Measurements from ENCODE around the gene FOXJ2.
A peak's percentile ranks its signal among the peaks of the same experiment; 100 is the strongest.

Gene FOXJ2

GRCh38 chr12:8038659-8039114 is 6.2 kb downstream of the FOXJ2 start:
- Histone ChIP-seq H3K9me3 (ENCODE audit: control insufficient read depth, low read length) (no peaks in the 10 kb centered on the region), H3K36me3 (ENCODE audit: control insufficient read depth, insufficient read depth, low read length) (peaks cover 31% of the 10 kb centered on the region), H3K27ac (ENCODE audit: insufficient read depth, low read length, poor library complexity, severe bottlenecking) (no peak overlapping the region), H3K4me1 (ENCODE audit: control insufficient read depth, insufficient read depth, low read length, poor library complexity, severe bottlenecking) (peaks cover 45% of the 10 kb centered on the region), H3K4me3 (ENCODE audit: insufficient read depth, low read depth, low read length, poor library complexity, severe bottlenecking) (peak overlapping the region; percentile 36), H3K27me3 (replicated peaks; ENCODE audit: control insufficient read depth, insufficient read depth, low read length, poor library complexity, severe bottlenecking) (no peaks in the 10 kb centered on the region)
- DNase-seq = peak in 1 of 3 donors; percentile 9

- Histone ChIP-seq H3K36me3 (ENCODE audit: control insufficient read depth, insufficient read depth, low read length) (peaks cover 46% of the 10 kb centered on the region), H3K4me1 (ENCODE audit: control insufficient read depth, insufficient read depth, low read length, poor library complexity, severe bottlenecking) (peaks cover 25% of the 10 kb centered on the region), H3K27ac (ENCODE audit: insufficient read depth, low read length, poor library complexity, severe bottlenecking) (no peak overlapping the region), H3K9me3 (ENCODE audit: control insufficient read depth, low read length) (no peaks in the 10 kb centered on the region), H3K4me3 (ENCODE audit: insufficient read depth, low read depth, low read length, poor library complexity, severe bottlenecking) (no peak overlapping the region), H3K27me3 (replicated peaks; ENCODE audit: control insufficient read depth, insufficient read depth, low read length, poor library complexity, severe bottlenecking) (no peaks in the 10 kb centered on the region)
- DNase-seq = no peak
Observed at GRCh38 chr12:8040791-8041190, 8.3 kb downstream of the FOXJ2 start.

- no peaks in the 10 kb centered on the region for H3K9me3 ChIP-seq (ENCODE audit: control insufficient read depth, low read length)
- peaks cover 81% of the 10 kb centered on the region for H3K36me3 ChIP-seq (ENCODE audit: control insufficient read depth, insufficient read depth, low read length)
- H3K27ac ChIP-seq (ENCODE audit: insufficient read depth, low read length, poor library complexity, severe bottlenecking) = no peak overlapping the region
- no peak overlapping the region for H3K4me3 ChIP-seq (ENCODE audit: insufficient read depth, low read depth, low read length, poor library complexity, severe bottlenecking)
- no peaks in the 10 kb centered on the region for H3K4me1 ChIP-seq (ENCODE audit: control insufficient read depth, insufficient read depth, low read length, poor library complexity, severe bottlenecking)
- no peaks in the 10 kb centered on the region for H3K27me3 ChIP-seq (replicated peaks; ENCODE audit: control insufficient read depth, insufficient read depth, low read length, poor library complexity, severe bottlenecking)
- peak; percentile 63 to 72 (median 63) for DNase-seq
Observed at GRCh38 chr12:8045952-8046944, 13.7 kb downstream of the FOXJ2 start.

DNA sequence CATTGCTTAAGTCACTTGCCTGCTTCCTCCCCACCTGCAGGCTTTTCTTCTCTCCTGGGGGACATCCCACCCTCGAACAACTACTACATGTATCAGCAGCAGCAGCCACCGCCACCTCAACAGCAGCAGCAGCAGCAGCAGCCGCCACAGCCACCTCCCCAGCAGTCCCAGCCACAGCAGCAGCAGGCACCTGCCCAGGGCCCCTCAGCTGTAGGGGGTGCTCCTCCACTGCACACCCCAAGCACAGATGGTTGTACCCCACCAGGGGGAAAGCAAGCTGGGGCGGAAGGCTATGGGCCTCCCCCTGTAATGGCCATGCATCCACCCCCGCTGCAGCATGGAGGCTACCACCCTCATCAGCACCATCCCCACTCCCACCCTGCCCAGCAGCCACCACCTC is 15.3 kb downstream of the FOXJ2 start:
- DNase-seq = no peak
- no peaks in the 10 kb centered on the region for H3K4me1 ChIP-seq (ENCODE audit: control insufficient read depth, insufficient read depth, low read length, poor library complexity, severe bottlenecking)
- H3K36me3 ChIP-seq (ENCODE audit: control insufficient read depth, insufficient read depth, low read length) = peaks cover 80% of the 10 kb centered on the region

DNA sequence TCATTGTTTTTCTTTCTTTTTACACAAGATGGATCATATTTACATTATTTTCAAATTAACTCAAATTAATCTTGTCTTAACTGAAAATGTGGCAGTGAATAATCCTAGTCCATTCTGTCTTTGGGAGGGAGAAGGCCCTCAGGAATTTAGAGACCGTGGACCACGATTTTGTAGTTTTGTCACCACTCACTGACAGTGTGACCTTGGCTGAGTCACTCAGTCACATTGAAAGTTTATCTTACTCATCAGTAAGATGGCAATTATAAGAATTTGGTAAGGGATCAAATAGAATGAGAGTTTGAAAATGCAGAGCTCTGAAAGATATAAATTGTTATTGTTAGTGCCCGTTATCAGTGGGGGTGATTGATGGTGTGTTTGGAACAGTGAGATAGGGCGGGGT is 16.4 kb downstream of the FOXJ2 start:
- DNase-seq = no peak
- no peak overlapping the region for H3K4me3 ChIP-seq (ENCODE audit: insufficient read depth, low read depth, low read length, poor library complexity, severe bottlenecking)
- no peaks in the 10 kb centered on the region for H3K9me3 ChIP-seq (ENCODE audit: control insufficient read depth, low read length)
- no peaks in the 10 kb centered on the region for H3K27me3 ChIP-seq (replicated peaks; ENCODE audit: control insufficient read depth, insufficient read depth, low read length, poor library complexity, severe bottlenecking)
- H3K4me1 ChIP-seq (ENCODE audit: control insufficient read depth, insufficient read depth, low read length, poor library complexity, severe bottlenecking) = no peaks in the 10 kb centered on the region
- peaks cover 83% of the 10 kb centered on the region for H3K36me3 ChIP-seq (ENCODE audit: control insufficient read depth, insufficient read depth, low read length)
- no peak overlapping the region for H3K27ac ChIP-seq (ENCODE audit: insufficient read depth, low read length, poor library complexity, severe bottlenecking)

More for the DNA sequence above, 15.3 kb downstream of the FOXJ2 start:
- H3K27me3 ChIP-seq (replicated peaks; ENCODE audit: control insufficient read depth, insufficient read depth, low read length, poor library complexity, severe bottlenecking) = no peaks in the 10 kb centered on the region
- H3K4me3 ChIP-seq (ENCODE audit: insufficient read depth, low read depth, low read length, poor library complexity, severe bottlenecking) = no peak overlapping the region
- no peak overlapping the region for H3K27ac ChIP-seq (ENCODE audit: insufficient read depth, low read length, poor library complexity, severe bottlenecking)
- H3K9me3 ChIP-seq (ENCODE audit: control insufficient read depth, low read length) = no peaks in the 10 kb centered on the region

DNA sequence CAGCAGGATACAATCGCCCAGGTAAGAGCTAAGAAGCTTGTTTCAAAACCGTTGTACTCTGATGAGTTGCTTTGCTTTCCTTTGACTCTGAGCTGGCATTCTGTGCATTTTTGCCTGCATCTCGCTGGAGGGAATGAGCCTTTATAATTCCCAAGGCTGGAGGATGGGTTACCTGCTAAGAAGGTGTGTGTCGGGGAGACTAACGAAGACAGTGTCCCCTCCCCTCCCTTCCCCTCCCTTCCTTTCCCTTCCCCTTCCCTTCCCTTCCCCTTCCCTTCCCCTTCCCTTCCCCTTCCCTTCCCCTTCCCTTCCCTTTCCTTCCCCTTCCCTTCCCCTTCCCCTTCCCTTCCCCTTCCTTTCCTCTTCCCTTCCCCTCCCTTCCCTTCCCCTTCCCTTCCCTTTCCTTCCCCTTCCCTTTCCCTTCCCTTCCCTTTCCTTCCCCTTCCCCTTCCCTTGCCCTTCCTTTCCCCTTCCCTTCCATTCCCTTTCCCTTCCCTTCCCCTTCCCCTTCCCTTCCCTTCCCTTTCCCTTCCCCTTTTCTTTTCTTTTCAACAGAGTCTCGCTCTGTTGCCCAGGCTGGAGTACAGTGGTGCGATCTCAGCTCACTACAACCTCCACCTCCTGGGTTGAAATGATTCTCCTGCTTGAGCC is 18.2 kb downstream of the FOXJ2 start:
- no peak for DNase-seq
- no peak overlapping the region for H3K4me3 ChIP-seq (ENCODE audit: insufficient read depth, low read depth, low read length, poor library complexity, severe bottlenecking)
- H3K9me3 ChIP-seq (ENCODE audit: control insufficient read depth, low read length) = no peaks in the 10 kb centered on the region
- H3K27ac ChIP-seq (ENCODE audit: insufficient read depth, low read length, poor library complexity, severe bottlenecking) = no peak overlapping the region
- peaks cover 81% of the 10 kb centered on the region for H3K36me3 ChIP-seq (ENCODE audit: control insufficient read depth, insufficient read depth, low read length)
- H3K27me3 ChIP-seq (replicated peaks; ENCODE audit: control insufficient read depth, insufficient read depth, low read length, poor library complexity, severe bottlenecking) = no peaks in the 10 kb centered on the region
- no peaks in the 10 kb centered on the region for H3K4me1 ChIP-seq (ENCODE audit: control insufficient read depth, insufficient read depth, low read length, poor library complexity, severe bottlenecking)

- Histone ChIP-seq H3K27ac (ENCODE audit: insufficient read depth, low read length, poor library complexity, severe bottlenecking) (no peak overlapping the region), H3K4me1 (ENCODE audit: control insufficient read depth, insufficient read depth, low read length, poor library complexity, severe bottlenecking) (no peaks in the 10 kb centered on the region), H3K27me3 (replicated peaks; ENCODE audit: control insufficient read depth, insufficient read depth, low read length, poor library complexity, severe bottlenecking) (no peaks in the 10 kb centered on the region), H3K4me3 (ENCODE audit: insufficient read depth, low read depth, low read length, poor library complexity, severe bottlenecking) (no peak overlapping the region), H3K9me3 (ENCODE audit: control insufficient read depth, low read length) (no peaks in the 10 kb centered on the region), H3K36me3 (ENCODE audit: control insufficient read depth, insufficient read depth, low read length) (peaks cover 64% of the 10 kb centered on the region)
- no peak for DNase-seq
Observed at GRCh38 chr12:8052679-8053078, 20.2 kb downstream of the FOXJ2 start.

DNA sequence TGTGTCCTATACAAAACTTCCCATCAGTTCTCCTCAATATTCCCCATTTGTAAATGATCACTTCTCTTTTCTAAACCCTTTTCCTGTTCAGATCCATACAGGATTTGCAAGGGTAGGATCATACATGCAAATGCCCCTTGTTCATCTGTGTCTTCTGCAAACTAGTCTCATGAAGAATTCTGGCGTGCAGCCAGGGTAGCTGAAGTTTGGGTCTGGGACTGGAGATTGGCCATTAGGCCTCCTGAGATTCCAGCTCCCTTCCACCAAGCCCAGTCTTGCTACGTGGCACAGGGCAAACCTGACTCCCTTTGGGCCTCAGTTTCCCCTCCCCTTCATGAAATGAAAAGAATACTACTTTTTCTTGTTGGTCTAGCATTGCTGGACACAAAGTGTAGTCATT is 22.3 kb downstream of the FOXJ2 start:
- no peaks in the 10 kb centered on the region for H3K9me3 ChIP-seq (ENCODE audit: control insufficient read depth, low read length)
- no peaks in the 10 kb centered on the region for H3K27me3 ChIP-seq (replicated peaks; ENCODE audit: control insufficient read depth, insufficient read depth, low read length, poor library complexity, severe bottlenecking)
- H3K4me1 ChIP-seq (ENCODE audit: control insufficient read depth, insufficient read depth, low read length, poor library complexity, severe bottlenecking) = no peaks in the 10 kb centered on the region
- peaks cover 45% of the 10 kb centered on the region for H3K36me3 ChIP-seq (ENCODE audit: control insufficient read depth, insufficient read depth, low read length)
- no peak for DNase-seq
- H3K4me3 ChIP-seq (ENCODE audit: insufficient read depth, low read depth, low read length, poor library complexity, severe bottlenecking) = no peak overlapping the region
- no peak overlapping the region for H3K27ac ChIP-seq (ENCODE audit: insufficient read depth, low read length, poor library complexity, severe bottlenecking)

DNA sequence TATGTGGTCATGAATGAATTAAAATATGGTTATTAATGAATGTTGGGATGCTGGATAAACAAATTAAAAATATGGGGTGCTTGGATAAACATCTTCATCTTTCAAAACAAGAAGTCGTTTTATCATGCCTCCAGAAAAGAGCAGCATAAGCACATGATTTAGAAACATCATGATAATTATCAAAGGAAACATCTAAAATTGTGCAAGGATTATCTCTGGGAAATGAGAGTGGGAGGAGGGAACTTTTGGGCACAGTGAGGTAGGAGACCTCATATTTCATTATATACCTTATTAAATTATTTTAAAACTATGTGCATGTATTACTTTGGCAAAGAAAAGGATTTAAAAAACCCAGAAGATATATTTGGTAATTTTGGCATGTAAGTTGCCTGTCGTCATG is 24.8 kb downstream of the FOXJ2 start:
- no peak for DNase-seq
- no peaks in the 10 kb centered on the region for H3K27me3 ChIP-seq (replicated peaks; ENCODE audit: control insufficient read depth, insufficient read depth, low read length, poor library complexity, severe bottlenecking)
- H3K27ac ChIP-seq (ENCODE audit: insufficient read depth, low read length, poor library complexity, severe bottlenecking) = no peak overlapping the region
- H3K4me3 ChIP-seq (ENCODE audit: insufficient read depth, low read depth, low read length, poor library complexity, severe bottlenecking) = no peak overlapping the region
- H3K4me1 ChIP-seq (ENCODE audit: control insufficient read depth, insufficient read depth, low read length, poor library complexity, severe bottlenecking) = no peaks in the 10 kb centered on the region
- H3K36me3 ChIP-seq (ENCODE audit: control insufficient read depth, insufficient read depth, low read length) = peaks cover 25% of the 10 kb centered on the region
- no peaks in the 10 kb centered on the region for H3K9me3 ChIP-seq (ENCODE audit: control insufficient read depth, low read length)

DNA sequence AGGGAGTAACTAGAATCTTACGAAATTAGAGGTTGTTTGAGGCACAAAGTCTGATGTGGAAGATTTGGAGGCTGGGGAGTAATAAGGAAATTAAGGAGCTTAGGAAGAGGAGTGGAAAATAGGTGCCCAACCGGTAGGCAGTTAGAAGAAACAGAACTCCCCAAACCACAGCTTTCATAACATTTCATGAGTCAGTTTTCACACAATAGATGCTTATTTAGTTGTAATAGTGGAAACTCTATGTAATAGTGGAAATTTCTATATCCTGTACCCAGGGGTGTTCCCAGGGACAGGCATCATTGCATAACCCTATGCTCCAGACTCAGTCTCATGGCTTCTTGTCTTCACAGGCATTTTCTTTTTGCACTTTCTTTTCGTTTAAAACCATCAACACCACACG is 25.3 kb downstream of the FOXJ2 start:
- Histone ChIP-seq H3K4me3 (ENCODE audit: insufficient read depth, low read depth, low read length, poor library complexity, severe bottlenecking) (no peak overlapping the region), H3K27ac (ENCODE audit: insufficient read depth, low read length, poor library complexity, severe bottlenecking) (no peak overlapping the region), H3K27me3 (replicated peaks; ENCODE audit: control insufficient read depth, insufficient read depth, low read length, poor library complexity, severe bottlenecking) (no peaks in the 10 kb centered on the region), H3K4me1 (ENCODE audit: control insufficient read depth, insufficient read depth, low read length, poor library complexity, severe bottlenecking) (no peaks in the 10 kb centered on the region), H3K36me3 (ENCODE audit: control insufficient read depth, insufficient read depth, low read length) (peaks cover 20% of the 10 kb centered on the region), H3K9me3 (ENCODE audit: control insufficient read depth, low read length) (no peaks in the 10 kb centered on the region)
- no peak for DNase-seq
